AG04450 (cell line): ENCODE data around the gene JOSD1. TPM values are rescaled to one million over a fixed set of nuclear protein-coding genes. Genes with fewer than 3 reads are reported as not detected.
A peak's percentile ranks its signal among the peaks of the same experiment; 100 is the strongest.

ENCODE experiments used
- CTCF ChIA-PET: fragments of 300-600, 350-600 bp; formaldehyde crosslinking; extraction: SDS; loops from one replicate; lab custom pipeline; 2022; ENCODE audit warnings: antibody characterized with exemption, inconsistent platforms; lab: Charles Lee
- POLR2A ChIA-PET: fragments of 350-600 bp; formaldehyde crosslinking; extraction: SDS; loops from one replicate; lab custom pipeline; 2021; ENCODE audit warnings: antibody characterized with exemption, inconsistent platforms; lab: Yijun Ruan, JAX
- DNase-seq: peaks from one replicate; pipeline ENCODE4 v3.0.0-alpha.2; 2011; ENCODE audit warnings: low read depth, low spot score
- H3K27ac ChIP-seq: one replicate; pipeline ENCODE4 v1.5.1; 2012; ENCODE audit warnings: low read depth, low read length, control low read depth
- H3K27me3 ChIP-seq: one replicate; pipeline ENCODE4 v1.6.0; 2012; ENCODE audit warnings: low read length; ENCODE audit not compliant: control insufficient read depth, insufficient read depth
- H3K4me3 ChIP-seq: 2 replicates; pipeline ENCODE4 v1.5.1; 2011; ENCODE audit warnings: mild to moderate bottlenecking, low read depth, low read length, control low read depth
- H3K9me3 ChIP-seq: 2 replicates; pipeline ENCODE4 v1.5.1; 2012; ENCODE audit warnings: low read length; ENCODE audit not compliant: control insufficient read depth, insufficient read depth
- polyA plus RNA-seq: library from polyadenylated mRNA; depleted of rRNA; stranded (reverse); fragments of >200 nt; gene quantifications from 2 replicates; pipeline ENCODE4 v1.2.3, GENCODE V29; 2011
- TF ChIP-seq, protein P1 (sequence below): IDR thresholded peaks from 2 replicates; pipeline ENCODE4 v1.5.1; 2011; ENCODE audit warnings: low read depth, low read length, control low read depth, inconsistent platforms

Gene JOSD1
- polyA plus RNA-seq, 1 experiment, result 29.6 TPM

DNA sequence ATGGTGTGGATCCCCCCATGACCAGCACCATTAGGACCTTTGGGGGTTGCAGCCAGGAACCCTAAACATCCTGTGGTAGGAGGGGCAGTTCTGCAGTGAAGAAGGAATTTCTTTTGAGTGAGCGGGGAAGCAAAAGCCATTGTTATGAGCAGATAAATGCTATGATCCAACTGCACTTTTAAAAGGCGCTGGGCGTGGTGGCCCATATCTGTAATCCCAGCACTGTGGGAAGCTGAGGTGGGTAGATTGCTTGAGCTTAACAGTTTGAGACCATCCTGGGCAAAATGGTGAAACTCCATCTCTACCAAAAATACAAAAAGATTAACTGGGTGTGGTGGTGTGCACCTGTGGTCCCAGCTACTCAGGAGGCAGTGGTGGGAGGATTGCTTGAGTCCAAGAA lies 24.9 kb downstream of the JOSD1 start:
- CTCF ChIA-PET, result no interaction called here
- TF ChIP-seq, protein P1, sequence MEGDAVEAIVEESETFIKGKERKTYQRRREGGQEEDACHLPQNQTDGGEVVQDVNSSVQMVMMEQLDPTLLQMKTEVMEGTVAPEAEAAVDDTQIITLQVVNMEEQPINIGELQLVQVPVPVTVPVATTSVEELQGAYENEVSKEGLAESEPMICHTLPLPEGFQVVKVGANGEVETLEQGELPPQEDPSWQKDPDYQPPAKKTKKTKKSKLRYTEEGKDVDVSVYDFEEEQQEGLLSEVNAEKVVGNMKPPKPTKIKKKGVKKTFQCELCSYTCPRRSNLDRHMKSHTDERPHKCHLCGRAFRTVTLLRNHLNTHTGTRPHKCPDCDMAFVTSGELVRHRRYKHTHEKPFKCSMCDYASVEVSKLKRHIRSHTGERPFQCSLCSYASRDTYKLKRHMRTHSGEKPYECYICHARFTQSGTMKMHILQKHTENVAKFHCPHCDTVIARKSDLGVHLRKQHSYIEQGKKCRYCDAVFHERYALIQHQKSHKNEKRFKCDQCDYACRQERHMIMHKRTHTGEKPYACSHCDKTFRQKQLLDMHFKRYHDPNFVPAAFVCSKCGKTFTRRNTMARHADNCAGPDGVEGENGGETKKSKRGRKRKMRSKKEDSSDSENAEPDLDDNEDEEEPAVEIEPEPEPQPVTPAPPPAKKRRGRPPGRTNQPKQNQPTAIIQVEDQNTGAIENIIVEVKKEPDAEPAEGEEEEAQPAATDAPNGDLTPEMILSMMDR, result no peak
- Histone ChIP-seq H3K4me3 (no peak overlapping the region), H3K9me3 (no peaks in the 10 kb centered on the region), H3K27ac (no peak overlapping the region), H3K27me3 (no peaks in the 10 kb centered on the region)
- POLR2A ChIA-PET, result no interaction called here
- DNase-seq, result no peak

DNA sequence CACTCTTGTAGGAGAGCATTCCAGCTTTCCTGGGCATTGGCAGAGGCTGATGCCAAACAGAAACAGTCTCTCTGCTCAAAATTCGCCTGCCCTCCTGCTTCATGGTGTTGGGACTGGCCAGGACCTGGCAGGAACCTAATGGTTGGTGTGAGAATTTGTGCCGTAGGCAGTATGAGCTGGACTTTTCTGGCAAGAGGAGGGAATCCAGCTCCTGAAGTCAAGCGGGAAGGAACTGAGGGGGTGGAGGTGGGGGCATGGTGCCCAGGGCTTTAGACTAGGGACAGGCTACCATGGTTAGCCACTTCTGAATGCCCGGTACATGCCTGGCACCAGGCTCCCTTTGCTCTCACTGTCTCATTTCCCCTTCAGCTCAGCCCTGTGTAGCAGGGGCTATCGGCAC lies 25.9 kb downstream of the JOSD1 start:
- H3K4me3 ChIP-seq, result no peak overlapping the region
- ChIA-PET POLR2A (interaction anchor here (0.6 kb wide), 1 partner anchor 8 kb away, joined by 3 read pairs; no protein-coding TSS in a partner anchor), CTCF (no interaction called here)
- no peak overlapping the region for H3K27ac ChIP-seq
- DNase-seq, result no peak
- no peaks in the 10 kb centered on the region for H3K9me3 ChIP-seq
- no peaks in the 10 kb centered on the region for H3K27me3 ChIP-seq
- TF ChIP-seq, protein P1, result no peak

DNA sequence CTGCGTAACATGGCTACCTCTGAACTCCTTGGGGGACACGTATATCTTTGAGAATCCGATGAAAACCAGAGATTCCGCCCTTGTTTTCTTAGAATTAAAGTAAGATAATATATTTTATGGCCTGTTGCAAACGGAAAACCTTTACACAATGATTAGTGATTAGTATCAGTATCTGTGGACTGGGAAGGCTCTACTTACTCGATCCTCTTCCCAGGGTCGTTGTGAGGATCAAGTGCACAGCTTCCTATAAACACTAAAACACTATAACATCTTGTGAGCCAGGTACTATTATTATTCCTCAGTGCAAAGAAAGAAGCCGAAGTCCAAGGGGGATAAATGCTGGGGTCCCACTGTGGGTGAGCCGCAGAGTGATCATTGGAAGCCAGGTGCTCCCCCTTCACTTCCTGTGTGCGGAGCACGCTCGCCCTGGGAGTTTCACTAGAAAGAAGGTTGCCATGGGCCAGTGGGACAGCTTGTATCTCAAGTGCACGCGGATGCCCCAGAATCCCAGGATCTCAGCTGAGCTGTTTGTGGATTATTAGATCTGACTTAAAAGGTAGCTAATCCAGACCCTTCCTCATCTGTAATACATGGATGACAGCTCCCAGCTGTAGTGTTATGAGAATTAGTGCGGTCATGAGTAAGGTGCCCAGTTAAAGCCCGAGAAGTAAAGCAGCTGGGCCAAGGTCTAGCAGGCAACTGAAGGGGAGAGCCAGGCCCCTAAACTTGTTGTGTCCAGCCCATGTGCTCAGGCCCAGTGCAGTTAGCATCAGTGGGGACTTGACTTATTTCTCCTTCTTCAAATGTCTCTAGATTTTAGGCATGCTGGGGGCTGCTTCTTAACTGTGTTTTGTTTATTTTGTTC lies 43.5 kb downstream of the JOSD1 start:
- CTCF ChIA-PET, result no interaction called here
- TF ChIP-seq, protein P1, result no peak
- peak overlapping the region; percentile 87 for H3K4me3 ChIP-seq
- POLR2A ChIA-PET, result no interaction called here
- H3K9me3 ChIP-seq, result no peaks in the 10 kb centered on the region; the same call in 1 of the 2 replicates
- peak overlapping the region; percentile 83 for H3K27ac ChIP-seq
- DNase-seq, result no peak
- H3K27me3 ChIP-seq, result no peaks in the 10 kb centered on the region

DNA sequence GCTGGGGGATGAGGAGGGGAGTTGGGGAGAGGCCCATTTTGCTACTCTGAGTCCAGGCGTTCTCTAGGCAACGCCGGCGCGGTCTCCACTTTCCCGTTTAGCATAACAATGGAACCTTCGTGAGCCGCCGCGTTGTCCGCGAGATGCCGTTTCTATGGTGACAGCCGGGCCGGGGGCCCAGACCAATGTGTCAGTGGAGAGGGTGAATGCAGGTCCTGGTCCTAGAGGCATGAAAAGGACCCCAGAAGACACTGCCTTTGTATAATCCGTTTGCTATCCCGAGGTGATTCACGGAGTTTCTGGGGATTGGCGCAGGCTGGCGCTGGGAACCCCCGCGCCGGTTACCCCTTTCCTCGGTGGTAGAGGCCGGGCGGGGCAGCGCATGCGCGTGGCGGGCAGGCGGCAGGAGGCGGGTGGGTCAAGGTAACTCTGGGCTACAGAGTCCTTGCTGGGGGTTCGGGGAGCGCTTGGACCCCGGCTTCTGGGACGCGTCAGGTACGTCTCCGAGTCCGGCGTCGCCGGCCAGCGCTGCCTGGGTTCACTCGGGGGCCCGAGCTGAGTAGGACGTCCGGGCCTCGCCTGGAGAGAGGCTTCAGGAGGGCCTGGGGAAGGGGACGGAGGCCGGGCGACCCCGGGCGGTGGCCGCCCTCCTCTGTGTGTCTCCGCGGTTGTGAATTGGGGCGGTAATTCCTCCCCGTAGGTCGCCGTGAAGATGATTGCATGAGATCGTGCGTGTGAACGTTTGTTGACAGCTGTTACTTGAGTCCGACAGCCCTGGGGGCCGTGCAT lies 44.3 kb downstream of the JOSD1 start, which contains the start of the genes CBY1 and FAM227A:
Gene CBY1 (plus strand): TSS at position 383 of the 789 bp plus-strand sequence. CDS start 11,417 bp downstream, outside the sequence.
Gene FAM227A (minus strand): TSS at position 137 of the 789 bp plus-strand sequence. CDS start 6,224 bp downstream, outside the sequence.
- POLR2A ChIA-PET, result no interaction called here
- Histone ChIP-seq H3K27ac (peak within 1 kb of the TSS; percentile 83), H3K27me3 (no peaks in the 10 kb centered on the region), H3K4me3 (peak within 1 kb of the TSS; percentile 87), H3K9me3 (no peaks in the 10 kb centered on the region; the same call in 1 of the 2 replicates)
- DNase-seq, result peak; percentile 39
- CTCF ChIA-PET, result no interaction called here
- TF ChIP-seq, protein P1, result no peak
